Activated CD4-positive, alpha-beta memory T cell treated with anti-CD3 and anti-CD28 coated beads for 36 hours (primary cell): ENCODE measurements around the gene MTMR1. TPM values are rescaled to one million over a fixed set of nuclear protein-coding genes. Genes with fewer than 3 reads are reported as not detected.
A peak's percentile ranks its signal among the peaks of the same experiment; 100 is the strongest.

Experiments used
- CTCF ChIA-PET: fragments of 350-600 bp; sonication (Branson Sonifier 250); formaldehyde crosslinking; loops from one replicate; lab custom pipeline; 2021; ENCODE audit warnings: antibody characterized with exemption, inconsistent platforms; lab: Charles Lee
- POLR2A ChIA-PET: fragments of 350-600 bp; sonication (Branson Sonifier 250); formaldehyde crosslinking; loops from one replicate; lab custom pipeline; 2021; ENCODE audit warnings: antibody characterized with exemption; lab: Charles Lee
- DNase-seq: peaks from one replicate; pipeline ENCODE4 v3.0.0-alpha.2; 2020
- H3K27ac Mint-ChIP-seq: one replicate; pipeline ENCODE4 v1.8.0; 2021; ENCODE audit warnings: mixed read lengths
- H3K27me3 Mint-ChIP-seq: one replicate; pipeline ENCODE4 v1.8.0; 2021; ENCODE audit warnings: mixed read lengths
- H3K36me3 Mint-ChIP-seq: one replicate; pipeline ENCODE4 v1.8.0; 2021; ENCODE audit warnings: mixed read lengths
- H3K4me1 Mint-ChIP-seq: one replicate; pipeline ENCODE4 v1.8.0; 2021; ENCODE audit warnings: low read depth, mixed read lengths
- H3K4me3 Mint-ChIP-seq: one replicate; pipeline ENCODE4 v1.8.0; 2021; ENCODE audit warnings: mild to moderate bottlenecking, mixed read lengths
- H3K9me3 Mint-ChIP-seq: one replicate; pipeline ENCODE4 v1.8.0; 2021; ENCODE audit warnings: mixed read lengths
- intact Hi-C: fragments of 100-400 bp; cut with micrococcal nuclease; formaldehyde crosslinking; loops from one replicate; pipeline ENCODE4 v1.15.1; 2023
- total RNA-seq, 2 experiments: library from RNA; stranded (reverse); gene quantifications; one replicate each; pipeline ENCODE4 v1.2.3, GENCODE V29; 2021

Gene MTMR1
- total RNA-seq, 2 experiments from 2014 or later, result 43.2 to 44.4 TPM

GRCh38 chrX:150680974-150681373 lies 12.2 kb upstream of the MTMR1 start:
- Mint-ChIP-seq H3K36me3 (no peaks in the 10 kb centered on the region), H3K4me1 (peaks cover 3% of the 10 kb centered on the region), H3K4me3 (no peak overlapping the region), H3K9me3 (no peaks in the 10 kb centered on the region), H3K27me3 (no peaks in the 10 kb centered on the region), H3K27ac (no peak overlapping the region)
- DNase-seq, result peak; percentile 18
- intact Hi-C loops, result loop anchor here (2.0 kb wide), 1 partner anchor 718 kb away; no protein-coding TSS in a partner anchor
- ChIA-PET POLR2A (no interaction called here), CTCF (interaction anchor here (1.0 kb wide), 1 partner anchor 35 kb away, joined by 4 read pairs; no protein-coding TSS in a partner anchor)

GRCh38 chrX:150683112-150683511 lies 10.1 kb upstream of the MTMR1 start:
- ChIA-PET POLR2A (interaction anchor here (1.1 kb wide), 1 partner anchor 33 kb away, joined by 3 read pairs; no protein-coding TSS in a partner anchor), CTCF (interaction anchor here (1.0 to 5.3 kb wide), 20 partner anchors 9 to 743 kb away, joined by 3 to 106 read pairs (median 4); partner anchors contain the start of gene MTMR1)
- Mint-ChIP-seq H3K27ac (no peak overlapping the region), H3K27me3 (no peaks in the 10 kb centered on the region), H3K4me1 (peaks cover 4% of the 10 kb centered on the region), H3K9me3 (no peaks in the 10 kb centered on the region), H3K4me3 (no peak overlapping the region), H3K36me3 (no peaks in the 10 kb centered on the region)
- DNase-seq, result no peak
- intact Hi-C loops, result loop anchor here (1.0 kb wide), 1 partner anchor 33 kb away; no protein-coding TSS in a partner anchor

DNA sequence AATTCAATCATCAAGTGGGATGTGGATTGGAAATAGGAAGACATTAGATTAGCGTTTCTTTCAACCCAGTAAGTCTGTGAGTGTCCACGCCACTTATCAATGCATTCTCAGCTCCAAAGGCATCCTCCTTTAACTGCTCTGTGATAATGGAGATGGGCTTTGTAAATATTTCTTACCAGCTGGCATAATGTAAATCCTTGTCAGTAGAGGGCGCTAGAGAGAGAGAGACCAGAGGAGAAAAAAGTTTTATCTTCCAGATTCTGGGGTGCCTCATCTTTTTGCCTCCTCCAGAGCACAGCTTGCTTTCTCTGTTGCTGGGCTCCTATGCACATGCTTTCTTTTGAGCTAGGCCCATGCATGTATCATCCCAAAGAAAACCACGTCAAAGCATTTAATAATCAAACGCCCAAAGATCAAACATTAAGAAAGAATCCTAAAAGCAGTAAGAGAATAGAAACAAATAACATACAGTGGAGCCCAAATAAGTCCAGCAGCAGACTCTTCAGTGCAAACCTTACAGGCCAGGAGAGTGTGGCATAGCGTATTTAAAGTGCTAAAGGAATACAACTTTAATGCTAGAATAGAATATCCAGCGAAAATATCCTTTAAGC lies 9.6 kb upstream of the MTMR1 start:
- Mint-ChIP-seq H3K27ac (no peak overlapping the region), H3K27me3 (no peaks in the 10 kb centered on the region), H3K4me1 (peaks cover 9% of the 10 kb centered on the region), H3K9me3 (no peaks in the 10 kb centered on the region), H3K36me3 (no peaks in the 10 kb centered on the region), H3K4me3 (no peak overlapping the region)
- no peak for DNase-seq
- CTCF ChIA-PET, result interaction anchor here (1.0 to 5.3 kb wide), 21 partner anchors 9 to 743 kb away, joined by 3 to 106 read pairs (median 4); partner anchors contain the start of gene MTMR1
- intact Hi-C loops, result loop anchor here (1.0 kb wide), 1 partner anchor 33 kb away; no protein-coding TSS in a partner anchor
- POLR2A ChIA-PET, result interaction anchor here (1.1 kb wide), 1 partner anchor 32 kb away, joined by 3 read pairs; no protein-coding TSS in a partner anchor

- peak; percentile 22 for DNase-seq
- no peak overlapping the region for H3K27ac Mint-ChIP-seq
- no peak overlapping the region for H3K4me3 Mint-ChIP-seq
- CTCF ChIA-PET, result interaction anchor here (1.0 to 1.9 kb wide), 2 partner anchors 14 to 29 kb away, joined by 5 to 7 read pairs; no protein-coding TSS in a partner anchor
- H3K27me3 Mint-ChIP-seq, result no peaks in the 10 kb centered on the region
- H3K4me1 Mint-ChIP-seq, result peaks cover 36% of the 10 kb centered on the region
- POLR2A ChIA-PET, result no interaction called here
- intact Hi-C loops, result no loop called here
- H3K36me3 Mint-ChIP-seq, result peaks cover 5% of the 10 kb centered on the region
- H3K9me3 Mint-ChIP-seq, result no peaks in the 10 kb centered on the region
Observed at GRCh38 chrX:150688911-150689451, 4.2 kb upstream of the MTMR1 start.

GRCh38 chrX:150690126-150690525 lies 3.1 kb upstream of the MTMR1 start:
- ChIA-PET POLR2A (interaction anchor here (0.7 kb wide), 1 partner anchor 15 kb away, joined by 3 read pairs; no protein-coding TSS in a partner anchor), CTCF (interaction anchor here (0.9 to 1.9 kb wide), 2 partner anchors 13 to 26 kb away, joined by 4 to 7 read pairs; no protein-coding TSS in a partner anchor)
- H3K9me3 Mint-ChIP-seq, result no peaks in the 10 kb centered on the region
- no peaks in the 10 kb centered on the region for H3K27me3 Mint-ChIP-seq
- peaks cover 45% of the 10 kb centered on the region for H3K4me1 Mint-ChIP-seq
- H3K27ac Mint-ChIP-seq, result peak overlapping the region; percentile 56
- H3K36me3 Mint-ChIP-seq, result peaks cover 6% of the 10 kb centered on the region
- peak; percentile 55 for DNase-seq
- intact Hi-C loops, result loop anchor here (1.0 to 10.0 kb wide), 4 partner anchors 14 to 755 kb away; partner anchors contain the start of genes EOLA2 and MAMLD1
- H3K4me3 Mint-ChIP-seq, result no peak overlapping the region

DNA sequence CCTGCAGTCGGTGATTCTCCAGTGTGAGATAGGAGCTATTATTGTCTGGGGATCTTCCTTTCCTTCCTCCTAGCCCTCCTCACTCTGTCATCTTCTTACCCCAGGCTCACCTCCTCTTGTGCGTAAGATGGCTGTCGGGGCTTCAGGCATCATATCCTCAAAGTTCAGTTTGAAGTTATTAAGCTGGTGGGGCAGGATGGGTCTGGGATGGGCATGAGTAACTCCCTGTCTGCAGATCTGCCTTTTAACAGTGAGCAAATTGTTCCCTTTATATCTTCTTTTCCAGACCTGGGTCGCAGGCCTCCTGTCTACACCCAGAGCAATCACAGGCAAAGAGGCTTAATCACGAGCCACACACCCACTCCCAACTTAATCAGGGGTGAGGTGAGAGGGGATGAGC lies 900 bp upstream of the MTMR1 start:
- DNase-seq, result peak; percentile 31
- no peaks in the 10 kb centered on the region for H3K27me3 Mint-ChIP-seq
- peak overlapping the region; percentile 97 for H3K27ac Mint-ChIP-seq
- H3K36me3 Mint-ChIP-seq, result peaks cover 10% of the 10 kb centered on the region
- peak overlapping the region; percentile 89 for H3K4me3 Mint-ChIP-seq
- peaks cover 65% of the 10 kb centered on the region for H3K4me1 Mint-ChIP-seq
- intact Hi-C loops, result loop anchor here (5.0 to 10.0 kb wide), 3 partner anchors 183 to 757 kb away; partner anchors contain the start of genes EOLA2 and MAMLD1
- H3K9me3 Mint-ChIP-seq, result no peaks in the 10 kb centered on the region
- ChIA-PET CTCF (interaction anchor here (0.6 to 2.3 kb wide), 3 partner anchors 9 to 23 kb away, joined by 3 to 18 read pairs (median 9); no protein-coding TSS in a partner anchor), POLR2A (interaction anchor here (1.3 to 2.6 kb wide), 2 partner anchors 10 to 117 kb away, joined by 3 to 7 read pairs; no protein-coding TSS in a partner anchor)

- intact Hi-C loops, result loop anchor here (1.0 to 10.0 kb wide), 6 partner anchors 10 to 759 kb away; partner anchors contain the start of genes EOLA2 and MAMLD1
- ChIA-PET CTCF (interaction anchor here (1.0 to 2.4 kb wide), 3 partner anchors 9 to 22 kb away, joined by 3 to 13 read pairs (median 4); no protein-coding TSS in a partner anchor), POLR2A (interaction anchor here (0.9 to 2.6 kb wide), 6 partner anchors 8 to 754 kb away, joined by 3 to 19 read pairs (median 4); no protein-coding TSS in a partner anchor)
- Mint-ChIP-seq H3K36me3 (peaks cover 13% of the 10 kb centered on the region), H3K27ac (peak overlapping the region; percentile 98), H3K4me3 (peak overlapping the region; percentile 89), H3K4me1 (peaks cover 62% of the 10 kb centered on the region), H3K27me3 (no peaks in the 10 kb centered on the region), H3K9me3 (no peaks in the 10 kb centered on the region)
- peak; percentile 86 for DNase-seq
Observed at GRCh38 chrX:150693725-150694574, 754 bp downstream of the MTMR1 start.

- H3K27me3 Mint-ChIP-seq, result no peaks in the 10 kb centered on the region
- POLR2A ChIA-PET, result interaction anchor here (0.7 to 2.4 kb wide), 7 partner anchors 9 to 755 kb away, joined by 3 to 19 read pairs (median 5); no protein-coding TSS in a partner anchor
- peaks cover 13% of the 10 kb centered on the region for H3K36me3 Mint-ChIP-seq
- H3K4me1 Mint-ChIP-seq, result peaks cover 61% of the 10 kb centered on the region
- peak; percentile 72 for DNase-seq
- CTCF ChIA-PET, result interaction anchor here (0.6 to 2.4 kb wide), 6 partner anchors 8 to 328 kb away, joined by 3 to 13 read pairs (median 4); no protein-coding TSS in a partner anchor
- no peaks in the 10 kb centered on the region for H3K9me3 Mint-ChIP-seq
- H3K4me3 Mint-ChIP-seq, result peak overlapping the region; percentile 89
- peak overlapping the region; percentile 98 for H3K27ac Mint-ChIP-seq
- intact Hi-C loops, result loop anchor here (1.0 to 10.0 kb wide), 6 partner anchors 9 to 760 kb away; partner anchors contain the start of genes EOLA2 and MAMLD1
Observed at GRCh38 chrX:150694738-150695410, 1.7 kb downstream of the MTMR1 start.

DNA sequence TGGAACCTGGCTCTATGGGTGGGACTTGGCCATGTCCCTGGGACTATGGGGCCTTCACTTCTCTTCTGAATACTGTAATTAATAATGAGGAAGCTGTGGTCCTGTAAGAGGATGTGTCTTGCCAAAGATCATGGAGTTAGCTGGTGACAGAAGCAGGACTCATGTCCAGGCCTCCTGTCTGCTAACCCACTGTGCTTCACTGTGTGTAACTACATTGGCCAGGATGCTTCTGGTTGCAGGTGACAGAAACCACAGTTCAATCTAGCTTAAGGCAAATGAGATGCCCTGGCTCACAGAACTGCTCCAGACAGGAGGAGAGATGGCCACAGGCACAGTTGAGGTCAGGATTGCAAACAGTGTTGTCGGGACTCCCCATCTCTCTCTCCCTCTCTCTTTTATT lies 3.1 kb downstream of the MTMR1 start:
- peak overlapping the region; percentile 98 for H3K27ac Mint-ChIP-seq
- peaks cover 10% of the 10 kb centered on the region for H3K36me3 Mint-ChIP-seq
- CTCF ChIA-PET, result interaction anchor here (0.9 to 1.5 kb wide), 4 partner anchors 11 to 21 kb away, joined by 3 to 4 read pairs (median 4); no protein-coding TSS in a partner anchor
- peaks cover 51% of the 10 kb centered on the region for H3K4me1 Mint-ChIP-seq
- H3K9me3 Mint-ChIP-seq, result no peaks in the 10 kb centered on the region
- H3K27me3 Mint-ChIP-seq, result no peaks in the 10 kb centered on the region
- H3K4me3 Mint-ChIP-seq, result peak overlapping the region; percentile 89
- POLR2A ChIA-PET, result interaction anchor here (1.0 to 1.1 kb wide), 2 partner anchors 15 to 124 kb away, joined by 4 to 5 read pairs; no protein-coding TSS in a partner anchor
- DNase-seq, result peak; percentile 31
- intact Hi-C loops, result loop anchor here (2.0 to 10.0 kb wide), 3 partner anchors 34 to 762 kb away; partner anchors contain the start of gene EOLA2

GRCh38 chrX:150696866-150697265 lies 3.7 kb downstream of the MTMR1 start:
- ChIA-PET CTCF (interaction anchor here (0.7 to 1.5 kb wide), 4 partner anchors 11 to 120 kb away, joined by 3 to 4 read pairs (median 3); no protein-coding TSS in a partner anchor), POLR2A (interaction anchor here (1.0 kb wide), 1 partner anchor 124 kb away, joined by 5 read pairs; no protein-coding TSS in a partner anchor)
- peaks cover 12% of the 10 kb centered on the region for H3K36me3 Mint-ChIP-seq
- peak; percentile 59 for DNase-seq
- H3K4me3 Mint-ChIP-seq, result peak overlapping the region; percentile 53
- H3K9me3 Mint-ChIP-seq, result no peaks in the 10 kb centered on the region
- H3K27me3 Mint-ChIP-seq, result no peaks in the 10 kb centered on the region
- intact Hi-C loops, result loop anchor here (2.0 to 10.0 kb wide), 3 partner anchors 34 to 762 kb away; partner anchors contain the start of gene EOLA2
- peaks cover 49% of the 10 kb centered on the region for H3K4me1 Mint-ChIP-seq
- H3K27ac Mint-ChIP-seq, result peak overlapping the region; percentile 98
